ENCODE results near the gene CHMP2B. TPM values are rescaled to one million over a fixed set of nuclear protein-coding genes. Genes with fewer than 3 reads are reported as not detected.
"Not testable (repeated sequence)": the region's sequence is repeated elsewhere in the genome, so short reads cannot be mapped to it uniquely, and the experiment has no call there.

Gene CHMP2B
- total RNA-seq, 1 experiment from 2014 or later = 17.6 TPM

DNA sequence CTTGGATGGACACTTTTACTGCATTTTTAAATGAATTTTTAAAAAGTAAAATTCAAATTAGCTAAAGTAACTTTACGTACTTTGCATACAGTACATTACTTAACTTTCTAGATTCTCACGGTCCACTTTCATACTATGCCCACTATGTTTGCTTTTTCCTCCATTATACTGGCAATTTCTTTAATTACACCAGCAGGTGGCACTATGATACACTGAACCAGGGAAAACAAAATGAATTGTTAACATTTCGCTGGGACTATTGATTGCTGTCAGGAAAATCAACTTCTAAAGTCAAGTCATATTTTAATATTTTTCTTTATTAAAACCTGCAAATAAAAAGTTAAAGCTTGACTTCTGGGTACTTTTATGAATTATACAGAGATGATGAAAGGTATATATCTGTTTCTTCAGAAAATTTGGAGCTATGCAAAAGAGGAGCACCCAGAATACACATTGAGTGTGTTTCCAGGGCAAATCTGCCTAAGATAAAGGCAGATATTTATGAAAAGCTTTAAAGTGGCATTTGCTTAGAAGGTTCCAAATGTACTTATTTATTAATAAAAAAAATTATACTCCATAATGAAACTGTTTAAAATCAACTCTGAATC, 71.1 kb downstream of the CHMP2B start:
- Histone ChIP-seq H3K4me1 (replicated peaks) (no peaks in the 10 kb centered on the region), H3K27ac (no peak overlapping the region), H3K9me3 (replicated peaks) (no peaks in the 10 kb centered on the region), H3K4me3 (no peak overlapping the region), H3K27me3 (replicated peaks) (no peaks in the 10 kb centered on the region), H3K36me3 (no peaks in the 10 kb centered on the region)
- DNase-seq (ENCODE audit: low read depth in 1 of 2, low spot score in 2 of 2) = peak in 1 of 2 experiments; percentile 16

DNA sequence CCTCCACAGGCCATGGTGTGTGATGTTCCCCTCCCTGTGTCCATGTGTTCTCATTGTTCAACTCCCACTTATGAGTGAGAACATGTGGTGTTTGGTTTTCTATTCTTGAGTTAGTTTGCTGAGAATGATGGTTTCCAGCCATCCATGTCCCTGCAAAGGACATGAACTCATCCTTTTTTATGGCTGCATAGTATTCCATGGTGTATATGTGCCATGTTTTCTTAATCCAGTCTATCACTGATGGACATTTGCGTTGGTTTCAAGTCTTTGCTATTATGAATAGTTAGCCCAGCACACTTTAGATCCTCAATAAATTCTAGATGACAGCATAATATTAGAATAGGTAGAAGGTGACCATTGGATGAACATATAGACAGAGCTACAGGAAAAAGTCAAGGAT, 77.9 kb downstream of the CHMP2B start:
- H3K27me3 ChIP-seq (replicated peaks); DNase-seq (ENCODE audit: low read depth in 1 of 2, low spot score in 2 of 2); H3K27ac ChIP-seq; H3K36me3 ChIP-seq; H3K4me3 ChIP-seq; H3K4me1 ChIP-seq (replicated peaks); H3K9me3 ChIP-seq (replicated peaks): not testable (repeated sequence)

Other genes with a start within 250 kb of the CHMP2B start
- gene VGLL3, start 236.2 kb upstream of the CHMP2B start, total RNA-seq (2014; rRNA removed; shearing (Covaris generic)) = 11.3 and 17.1 TPM in 2 replicates
- not detected in 2 replicates for gene POU1F1, start 49.3 kb downstream of the CHMP2B start, total RNA-seq (2014; rRNA removed; shearing (Covaris generic))